DLD1 (cell line): ENCODE results near the gene NECAB3.
"Not testable (repeated sequence)": the region's sequence is repeated elsewhere in the genome, so short reads cannot be mapped to it uniquely, and the experiment has no call there.

Experiments used
- in situ Hi-C: cut with HindIII; loops from 2 replicates; pipeline ENCODE4 v1.10.0; 2017; ENCODE audit warnings: low sequenced_read_pairs

The NECAB3 gene

DNA sequence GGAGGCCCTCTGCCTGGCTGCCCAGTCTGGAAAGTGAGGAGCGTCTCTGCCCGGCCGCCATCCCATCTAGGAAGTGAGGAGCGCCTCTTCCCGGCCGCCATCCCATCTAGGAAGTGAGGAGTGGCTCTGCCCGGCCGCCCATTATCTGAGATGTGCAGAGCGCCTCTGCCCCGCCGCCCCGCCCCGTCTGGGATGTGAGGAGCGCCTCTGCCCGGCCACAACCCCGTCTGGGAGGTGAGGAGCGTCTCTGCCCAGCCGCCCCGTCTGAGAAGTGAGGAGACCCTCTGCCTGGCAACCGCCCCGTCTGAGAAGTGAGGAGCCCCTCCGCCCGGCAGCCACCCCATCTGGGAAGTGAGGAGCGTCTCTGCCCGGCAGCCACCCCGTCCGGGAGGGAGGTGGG lies 24.7 kb upstream of the NECAB3 start:
- in situ Hi-C loops = not testable (repeated sequence)

DNA sequence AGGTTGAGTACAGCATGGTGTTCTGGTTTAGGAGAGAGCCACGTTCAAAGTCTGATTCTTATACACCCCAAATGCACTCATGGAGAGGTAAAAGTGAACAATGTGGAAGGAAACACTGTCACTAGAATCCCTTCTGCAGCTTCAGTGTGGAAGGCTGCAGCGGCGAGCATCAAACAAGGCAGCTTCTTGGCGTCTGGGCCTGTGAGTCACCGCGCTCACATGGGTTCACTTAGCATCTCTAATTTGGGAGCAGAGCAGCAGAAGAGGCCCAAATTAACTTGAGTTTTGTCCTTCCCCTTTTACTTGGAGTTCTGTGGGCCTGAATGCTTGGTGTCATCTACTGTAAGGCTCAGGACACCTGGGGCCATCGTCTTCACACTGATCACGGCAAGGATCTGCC lies 22.9 kb upstream of the NECAB3 start:
- in situ Hi-C loops = no loop called here

DNA sequence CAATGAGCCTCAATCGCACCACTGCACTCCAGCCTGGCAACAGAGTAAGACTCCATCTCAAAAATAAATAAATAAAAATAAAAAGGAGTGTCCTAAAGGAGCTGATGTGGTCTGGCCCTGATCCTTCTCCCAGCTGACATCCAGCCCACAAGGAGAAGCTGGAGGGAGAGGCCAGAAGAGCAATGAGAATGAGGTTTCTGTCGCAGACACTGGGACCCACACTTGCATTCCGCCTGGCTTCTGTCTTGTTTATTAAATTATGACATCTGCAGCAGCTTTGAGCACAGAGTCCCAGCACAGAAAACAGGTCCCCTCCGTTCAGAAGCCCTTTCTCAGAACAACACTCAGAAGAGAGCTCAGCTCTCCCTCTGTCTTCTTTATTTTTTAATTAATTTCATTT lies 22.2 kb upstream of the NECAB3 start:
- in situ Hi-C loops = no loop called here

DNA sequence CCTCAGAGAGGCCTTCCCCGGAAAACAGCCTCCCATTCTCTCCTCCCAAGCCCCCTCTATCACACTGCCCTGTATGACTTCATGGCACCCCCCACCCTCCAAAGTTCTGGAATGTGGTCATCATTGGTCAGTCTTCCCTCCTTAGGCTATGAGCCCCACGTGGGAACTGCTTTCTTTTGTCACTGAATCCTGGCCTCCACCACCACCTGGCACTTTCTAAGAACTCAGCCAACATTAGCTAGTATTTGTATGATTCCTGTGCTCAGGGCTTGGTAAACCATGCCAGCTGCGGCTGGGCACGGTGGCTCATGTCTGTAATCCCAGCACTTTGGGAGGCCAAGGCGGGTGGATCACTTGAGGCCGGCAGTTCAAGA lies 20.4 kb upstream of the NECAB3 start:
- in situ Hi-C loops = no loop called here

DNA sequence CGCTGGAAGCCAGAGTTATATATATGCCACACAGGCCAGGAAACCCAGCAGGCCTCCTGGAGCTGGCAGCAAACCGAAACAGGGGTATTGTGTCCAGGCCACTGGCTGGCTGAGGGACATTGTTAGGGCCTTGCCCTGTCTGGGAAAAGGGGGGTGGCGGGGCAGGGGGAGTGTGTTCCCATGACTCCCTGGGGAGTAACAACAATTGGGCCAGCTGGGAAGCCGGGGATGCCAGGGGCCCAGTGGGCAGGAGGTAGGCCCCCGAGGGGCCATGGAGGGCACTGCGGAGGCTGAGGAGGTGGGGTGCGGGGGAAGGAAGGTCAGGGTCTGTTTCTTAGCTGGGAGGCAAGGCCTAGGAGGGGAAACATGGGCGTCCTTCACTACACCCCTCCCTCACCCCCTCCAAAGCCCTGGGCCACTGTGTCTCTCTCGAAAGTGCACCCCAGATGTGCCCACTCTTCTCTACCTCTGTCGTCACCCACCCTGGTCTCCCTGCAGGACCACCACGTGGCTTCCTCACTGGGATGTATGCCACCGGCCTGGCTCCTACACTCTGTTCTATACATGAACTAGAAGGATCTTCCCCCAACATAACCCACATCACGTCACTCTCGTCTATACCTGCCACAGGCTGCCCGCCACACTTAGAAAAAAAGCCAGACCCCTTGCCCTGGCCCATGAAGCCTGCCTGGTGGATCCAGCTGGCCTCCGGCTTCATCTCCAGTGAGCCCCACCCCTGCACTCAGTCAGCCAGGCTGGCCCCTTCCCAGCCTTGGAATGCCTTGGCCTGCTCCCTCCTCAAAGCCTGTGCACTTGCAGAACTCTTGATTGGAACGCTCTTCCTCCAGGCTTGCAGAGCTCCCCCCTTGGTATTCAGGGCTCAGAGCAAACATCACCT lies 19.8 kb upstream of the NECAB3 start:
- in situ Hi-C loops = no loop called here

DNA sequence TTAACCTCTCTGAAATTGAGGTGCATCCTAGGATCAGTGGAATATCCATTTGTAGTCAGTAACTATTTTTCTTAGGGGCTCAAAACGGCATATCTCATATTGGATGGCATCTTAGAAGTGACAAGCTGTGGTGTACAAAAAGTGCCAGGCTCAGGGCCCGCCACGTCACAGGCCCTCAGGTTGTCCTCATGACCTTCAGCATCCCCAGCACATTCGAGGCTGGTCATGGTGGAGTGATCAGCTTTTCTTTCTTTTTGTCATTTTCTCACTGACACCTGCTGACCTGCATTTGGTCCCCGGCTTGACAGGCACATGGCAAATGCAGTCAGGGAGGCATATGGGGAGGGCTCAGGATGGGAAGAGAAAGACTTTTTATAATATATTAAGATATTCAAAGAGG lies 19.1 kb upstream of the NECAB3 start:
- in situ Hi-C loops = no loop called here

DNA sequence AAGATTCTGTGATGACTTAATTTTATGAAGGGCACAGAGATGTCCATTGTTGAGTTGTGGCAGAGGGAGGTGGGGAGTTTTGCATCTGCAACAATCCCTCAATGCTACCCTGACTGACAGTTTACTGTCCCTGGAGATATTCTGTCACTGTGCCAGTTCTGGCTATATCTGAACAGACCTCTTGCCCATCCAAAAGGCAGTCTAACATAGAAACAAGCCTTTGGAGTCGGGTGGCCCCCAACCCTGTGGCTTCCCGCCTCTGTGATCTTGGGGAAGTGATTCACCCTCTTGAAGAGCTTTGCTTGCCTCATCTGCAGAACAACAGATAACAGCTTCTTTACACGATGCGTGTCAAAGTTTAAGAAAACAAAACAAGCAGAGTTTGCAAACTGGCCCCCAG lies 15.7 kb upstream of the NECAB3 start:
- in situ Hi-C loops = no loop called here

DNA sequence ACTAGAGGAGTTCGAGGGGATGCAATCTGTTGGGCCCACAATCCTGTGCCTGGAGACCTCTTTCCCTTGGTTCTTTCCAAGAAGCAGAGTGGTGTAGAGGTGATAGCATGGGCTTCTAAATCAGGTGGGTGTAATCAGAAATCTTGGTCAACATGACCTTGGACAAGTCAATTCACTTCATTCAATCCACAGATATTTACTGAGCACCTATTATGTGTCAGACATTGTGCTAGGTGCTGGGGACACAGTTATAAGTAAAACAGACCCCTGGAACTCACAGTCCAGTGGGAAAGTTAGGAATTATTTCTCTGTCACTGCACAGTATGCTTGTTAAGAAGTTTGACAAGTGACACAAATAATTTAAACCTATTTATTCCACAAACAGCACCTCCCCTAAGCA lies 15.3 kb upstream of the NECAB3 start:
- in situ Hi-C loops = no loop called here

DNA sequence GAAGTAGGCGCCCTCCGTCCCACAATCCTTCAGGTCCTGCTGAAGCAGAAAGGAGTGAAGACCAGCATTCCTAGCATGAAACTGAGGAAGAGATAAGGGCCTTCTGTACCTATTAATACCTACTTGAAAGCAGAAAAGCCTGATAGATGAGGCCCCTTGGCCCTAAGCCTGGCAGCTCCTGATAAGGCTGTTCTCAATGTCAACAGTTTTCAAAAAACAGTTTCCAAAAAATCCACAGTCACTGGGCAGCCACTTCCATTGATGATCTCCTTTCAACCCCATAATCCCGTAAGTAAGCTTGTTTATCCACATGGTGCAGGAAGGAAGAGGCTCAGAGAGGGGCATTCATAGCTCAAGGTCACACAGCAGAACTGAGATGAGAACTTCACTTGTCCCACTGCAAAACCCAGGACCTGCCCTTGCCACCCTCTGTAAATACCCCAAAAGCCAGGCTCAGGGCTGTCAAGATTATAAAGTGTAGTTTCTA lies 14.8 kb upstream of the NECAB3 start:
- in situ Hi-C loops = no loop called here

DNA sequence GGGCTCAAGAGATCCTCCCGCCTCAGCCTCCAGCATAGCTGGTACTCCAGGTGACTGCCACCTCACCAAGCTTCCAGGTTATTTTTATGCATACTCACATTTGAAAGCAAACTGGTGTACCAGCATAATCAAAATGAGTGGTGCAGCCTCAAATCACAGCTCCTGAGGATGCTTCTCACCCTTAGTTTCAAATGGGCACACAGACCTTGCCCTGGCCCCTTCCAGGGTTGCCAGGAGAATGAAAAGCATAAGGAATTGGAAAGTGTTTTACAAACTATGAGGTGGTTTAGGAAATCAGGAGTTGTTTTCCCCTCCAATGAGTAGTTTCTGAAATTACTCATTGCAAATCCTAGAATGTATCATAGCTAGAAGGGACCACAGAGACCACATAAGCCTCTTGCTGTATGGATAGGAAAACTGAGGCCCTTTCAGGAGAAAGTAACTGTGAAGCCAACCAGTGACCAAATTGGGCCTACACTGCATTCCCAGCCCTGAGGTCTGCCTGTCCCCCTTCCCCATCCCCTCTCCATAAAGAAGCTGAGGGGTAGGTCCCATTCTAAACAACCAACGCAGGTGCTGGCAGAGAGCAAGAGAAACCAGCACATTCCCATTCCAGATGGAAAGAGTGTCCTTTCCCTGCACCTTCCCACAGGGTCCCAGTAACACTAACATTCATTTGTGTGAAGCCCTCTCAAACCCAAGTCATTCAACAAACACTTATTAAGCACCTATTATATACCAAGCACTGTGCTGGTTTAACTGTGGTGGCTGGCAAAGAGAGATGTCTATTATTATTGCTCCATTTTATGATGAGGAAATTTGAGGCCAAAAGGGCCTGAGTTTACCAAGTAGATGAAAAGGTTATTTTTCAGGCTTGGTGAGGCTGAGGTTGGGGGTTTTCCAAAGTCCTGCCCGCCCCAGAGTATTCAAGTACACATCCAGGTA lies 14.0 kb upstream of the NECAB3 start:
- in situ Hi-C loops = no loop called here

DNA sequence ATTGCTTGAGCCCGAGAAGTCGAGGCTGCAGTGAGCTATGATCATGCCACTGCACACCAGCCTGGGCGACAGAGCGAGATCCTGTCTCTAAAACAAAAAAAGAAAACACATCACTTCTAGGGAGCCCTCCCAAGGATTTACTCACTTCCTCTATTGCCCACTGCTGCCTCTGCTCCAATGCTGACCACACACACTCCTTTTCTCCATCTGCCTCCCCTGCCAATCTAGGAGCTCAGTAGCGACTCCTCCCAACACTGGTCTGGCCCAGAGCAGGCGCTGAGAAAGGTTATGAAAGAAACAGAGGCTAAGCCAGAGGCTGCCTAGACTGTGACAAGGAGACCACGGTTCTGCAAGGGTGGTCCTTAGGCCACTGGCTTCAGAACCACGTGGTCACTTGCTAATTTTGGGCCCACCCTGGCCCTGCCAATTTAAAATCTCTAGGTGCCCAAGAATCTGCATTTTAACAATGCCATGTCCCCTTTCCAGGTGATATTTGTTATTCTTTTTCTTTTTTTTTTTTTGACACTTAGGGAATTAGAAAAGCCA lies 13.2 kb upstream of the NECAB3 start:
- in situ Hi-C loops = no loop called here

DNA sequence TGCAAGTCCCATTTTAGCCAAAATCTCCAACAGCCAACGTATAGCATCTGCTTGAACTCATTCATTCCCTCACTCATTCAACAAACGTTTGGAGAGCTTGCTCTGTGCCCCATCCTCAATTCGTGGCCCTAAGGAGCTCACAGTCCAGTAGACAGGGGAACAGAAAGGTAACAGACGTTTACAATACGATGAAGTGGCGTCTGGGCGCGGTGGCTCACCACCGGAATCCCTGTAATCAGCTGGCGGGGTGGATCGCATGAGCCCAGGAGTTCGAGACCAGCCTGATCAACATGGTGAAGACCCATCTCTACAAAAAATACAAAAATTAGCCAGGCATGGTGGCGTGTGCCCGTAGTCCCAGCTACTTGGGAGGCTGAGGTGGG lies 12.7 kb upstream of the NECAB3 start:
- in situ Hi-C loops = no loop called here

DNA sequence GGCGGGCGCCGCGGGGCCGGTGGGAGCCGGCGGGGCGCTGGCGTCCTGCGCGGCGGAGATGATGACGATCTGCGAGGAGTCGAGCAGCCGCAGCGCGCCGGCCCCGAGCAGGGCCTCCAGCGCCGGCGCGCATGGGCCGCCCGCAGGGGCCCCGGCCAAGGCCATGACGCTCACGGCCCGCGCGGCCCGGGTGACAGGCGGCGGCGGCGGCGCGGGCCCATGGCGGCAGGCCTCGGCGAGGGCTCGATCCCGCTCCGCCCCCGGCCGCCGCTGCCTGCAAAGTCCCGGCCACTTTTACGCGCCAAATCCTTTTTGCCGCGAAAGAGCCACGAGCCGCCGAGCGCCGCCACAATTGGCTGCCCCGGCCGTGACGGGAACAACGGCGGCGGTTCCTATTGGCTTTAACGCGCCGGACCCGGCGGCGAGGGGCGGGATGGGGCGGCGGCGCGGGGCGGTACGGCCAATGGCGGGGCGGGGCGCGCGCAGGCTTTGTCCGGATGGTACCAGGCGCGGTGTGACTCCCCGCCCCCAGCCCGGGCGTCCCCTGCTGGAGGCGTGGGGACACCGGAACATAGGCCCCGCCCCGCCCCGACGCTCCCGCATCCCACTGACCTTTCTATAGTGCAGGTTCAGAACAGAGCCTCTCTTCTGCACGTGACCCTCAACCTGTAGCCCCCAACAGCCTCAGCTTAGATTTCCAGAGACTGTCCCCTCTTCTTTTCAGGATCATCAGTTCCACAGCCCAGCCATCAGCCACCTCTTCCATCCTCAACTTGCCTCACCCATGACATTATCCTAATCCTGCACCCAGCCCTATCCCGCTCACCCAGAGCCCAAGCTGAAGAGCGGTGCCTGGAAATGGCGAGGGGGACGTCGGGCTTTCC lies 12.1 kb upstream of the NECAB3 start, which contains the start of gene E2F1:
Gene E2F1 (minus strand): TSS at position 286 of the 884 bp plus-strand sequence. CDS start 121 bp downstream, at position 165.
- in situ Hi-C loops = no loop called here

DNA sequence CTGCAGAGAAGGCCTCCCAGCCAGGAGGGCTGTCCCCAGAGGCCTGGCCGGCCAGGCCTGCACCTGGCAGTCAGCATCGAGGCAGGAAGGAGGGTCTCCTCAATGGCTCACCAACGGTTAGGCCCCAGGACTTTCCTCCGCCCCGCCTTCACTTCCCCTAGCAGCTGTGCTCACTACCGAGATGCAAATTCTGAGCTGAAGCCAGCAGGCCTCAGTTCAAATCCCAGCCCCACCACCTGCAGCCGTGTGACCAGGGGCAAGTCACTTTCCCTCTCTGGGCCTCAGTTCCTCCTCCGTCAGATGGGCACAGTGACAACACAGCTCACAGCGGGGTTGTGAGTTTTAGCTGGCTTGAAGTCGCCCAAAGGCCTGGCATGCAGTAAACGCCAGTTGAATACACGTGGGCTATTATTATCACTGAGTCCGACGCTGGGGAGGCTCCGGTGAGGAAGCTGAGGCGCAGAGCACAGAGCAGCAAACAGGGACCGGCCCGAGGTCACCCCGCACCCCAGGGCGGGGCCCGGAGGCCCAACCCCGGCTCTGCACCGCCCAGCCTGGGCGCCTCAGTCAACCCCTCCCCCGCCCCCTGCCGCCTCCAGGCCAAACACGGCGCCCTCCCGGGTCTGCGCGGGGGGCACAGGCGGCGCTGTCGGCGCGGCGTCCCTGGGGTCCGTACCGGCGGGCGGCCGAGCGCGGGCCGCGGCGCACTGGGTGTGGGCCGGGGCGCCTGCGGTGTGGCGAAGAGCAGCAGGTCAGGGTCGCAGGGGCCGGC lies 11.3 kb upstream of the NECAB3 start:
- in situ Hi-C loops = no loop called here

DNA sequence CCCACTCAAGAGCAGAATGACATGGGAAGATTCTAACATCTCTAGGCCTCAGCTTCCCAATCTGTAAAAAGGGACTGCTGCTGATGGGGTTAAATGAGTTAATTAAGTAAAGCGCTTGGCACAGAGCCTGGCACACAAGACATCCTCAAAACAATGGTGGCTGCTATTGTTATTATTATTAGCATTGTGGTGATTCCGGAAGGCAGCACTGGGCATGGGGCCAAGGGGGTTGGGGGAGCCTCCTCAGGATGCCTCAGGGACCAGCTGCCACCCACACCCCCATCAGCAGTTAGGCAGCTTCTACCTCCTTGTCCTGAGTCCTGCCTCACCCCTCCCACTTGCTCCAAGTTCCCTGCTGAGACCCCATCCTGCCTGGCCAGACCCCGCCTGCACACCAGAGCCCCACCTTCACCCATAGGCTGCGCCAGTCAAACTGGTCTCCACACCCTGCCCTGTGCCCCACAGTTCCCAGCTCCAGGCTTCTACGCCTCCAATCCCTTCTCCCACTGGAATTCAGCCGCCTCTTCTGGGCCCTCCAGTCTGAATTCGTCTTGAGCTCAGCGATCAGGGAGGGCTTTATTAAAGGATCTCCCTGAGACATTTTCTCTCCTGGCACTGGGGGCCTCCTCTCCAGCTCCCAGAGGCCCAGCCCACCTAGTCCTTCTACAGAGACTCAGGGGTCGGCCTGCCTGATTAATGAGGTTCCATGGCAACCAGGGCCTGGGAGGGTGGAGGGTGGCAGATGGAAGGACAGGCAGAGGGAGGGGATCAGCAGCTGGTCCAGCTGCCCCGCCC lies 10.5 kb upstream of the NECAB3 start:
- in situ Hi-C loops = no loop called here

DNA sequence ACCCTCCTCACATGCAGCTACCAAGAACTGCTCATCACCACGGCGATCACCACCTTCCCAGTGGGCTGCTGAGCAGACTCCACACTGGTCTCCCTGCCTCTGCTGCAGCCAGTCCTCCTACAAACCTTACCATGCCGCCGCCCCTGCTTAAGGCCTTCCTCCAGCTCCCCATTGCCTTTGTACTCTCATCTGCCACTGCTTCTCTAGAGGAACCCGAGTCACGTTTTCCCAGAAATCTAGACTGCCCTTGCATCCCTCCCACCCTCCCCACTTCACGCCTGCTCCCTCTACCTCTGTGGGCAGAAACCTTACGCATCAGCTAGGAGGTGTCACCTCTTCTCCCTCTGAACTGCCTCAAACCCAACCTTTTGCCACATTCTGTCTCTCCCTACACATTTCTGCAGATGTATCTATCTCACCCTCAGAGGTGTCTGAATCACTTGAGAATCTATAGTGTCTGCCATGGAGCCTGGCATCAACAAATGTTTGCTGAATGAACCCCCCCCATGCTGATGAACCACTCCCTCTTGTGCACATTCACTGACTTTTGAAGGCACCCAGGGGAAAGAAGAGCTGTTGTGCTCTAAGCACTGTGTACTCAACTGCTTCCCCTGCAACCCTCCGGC lies 7.6 kb upstream of the NECAB3 start:
- in situ Hi-C loops = no loop called here

DNA sequence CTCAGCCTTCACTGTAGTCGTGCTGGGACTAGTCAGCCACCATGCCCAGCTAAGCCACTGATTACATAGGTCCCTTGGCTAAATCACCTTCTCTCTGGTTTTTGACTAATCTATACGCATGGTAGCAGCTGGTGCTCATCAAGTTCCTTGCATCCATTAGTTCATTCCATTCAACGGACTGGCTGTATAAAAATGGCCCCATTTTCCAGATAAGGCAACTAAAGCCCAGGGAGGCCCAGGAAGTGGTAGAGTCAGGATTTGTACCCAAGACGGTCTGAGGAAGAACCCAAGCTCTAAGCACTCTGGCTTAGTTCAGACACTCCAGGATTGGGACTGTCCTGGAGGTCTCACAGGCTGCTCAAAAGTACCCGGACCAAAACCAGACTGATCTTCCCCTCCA lies 7.1 kb upstream of the NECAB3 start:
- in situ Hi-C loops = no loop called here

DNA sequence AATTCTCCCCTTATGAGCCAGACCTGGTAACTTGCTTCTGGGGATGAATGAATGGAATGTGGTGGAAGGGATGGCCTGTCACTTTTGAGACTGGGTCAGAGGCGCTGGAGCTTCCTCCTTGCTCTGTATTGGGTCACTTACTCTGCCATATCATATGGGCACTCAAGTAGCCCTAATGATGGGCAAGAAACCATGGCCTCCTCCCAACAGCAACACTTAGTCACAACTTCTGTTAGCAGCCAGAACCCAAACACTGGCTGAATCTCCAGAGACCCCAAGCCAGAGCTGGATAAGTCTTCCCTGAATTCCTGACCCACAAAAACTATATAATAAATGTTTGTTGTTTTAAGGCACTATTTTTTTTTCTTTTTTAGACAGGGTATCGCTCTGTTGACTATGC lies 6.5 kb upstream of the NECAB3 start:
- in situ Hi-C loops = no loop called here
